H1 (cell line): ENCODE measurements around the gene TUBGCP3. TPM values are rescaled to one million over a fixed set of nuclear protein-coding genes. Genes with fewer than 3 reads are reported as not detected.

Experiments
- CTCF ChIA-PET: fragments of 300-600 bp; sonication (Branson Sonifier 250); formaldehyde crosslinking; loops from one replicate; lab custom pipeline; 2021; ENCODE audit not compliant: partially characterized antibody; lab: Charles Lee
- POLR2A ChIA-PET: fragments of 300-600 bp; sonication (Branson Sonifier 250); formaldehyde crosslinking; loops from one replicate; lab custom pipeline; 2021; ENCODE audit warnings: inconsistent platforms; ENCODE audit not compliant: partially characterized antibody; lab: Charles Lee
- DNase-seq, 2 experiments: peaks; one replicate each; pipeline versions ENCODE4 v3.0.0 to v3.0.0-alpha.2; 2010 to 2022; ENCODE audit warnings: low spot score in 2 of 2, low read depth in 1 of 2, mixed read lengths in 1 of 2
- FAIRE-seq: peaks from 2 replicates; lab custom pipeline; 2011; peaks lifted over from hg19 to GRCh38; lab: Jason Lieb, UNC
- H2AFZ ChIP-seq: 2 replicates; pipeline ENCODE4 v1.8.1; 2012; ENCODE audit warnings: low read length, inconsistent platforms
- H2AK5ac ChIP-seq: 2 replicates; pipeline ENCODE4 v1.6.1; 2013; ENCODE audit warnings: low read depth, low read length
- H2BK120ac ChIP-seq: replicated peaks from 2 replicates; pipeline ENCODE3; 2013; ENCODE audit warnings: low read depth, low read length, inconsistent platforms
- H2BK12ac ChIP-seq: 2 replicates; pipeline ENCODE4 v1.6.1; 2013; ENCODE audit warnings: low read depth, low read length
- H2BK15ac ChIP-seq: 2 replicates; pipeline ENCODE4 v1.6.1; 2013; ENCODE audit warnings: low read length
- H2BK20ac ChIP-seq: 2 replicates; pipeline ENCODE4 v1.6.1; 2013; ENCODE audit warnings: low read length
- H2BK5ac ChIP-seq: 2 replicates; pipeline ENCODE4 v1.6.1; 2013; ENCODE audit warnings: low read depth, low read length
- H3K14ac ChIP-seq: 2 replicates; pipeline ENCODE4 v1.6.1; 2013; ENCODE audit warnings: inconsistent platforms; ENCODE audit not compliant: insufficient read length
- H3K18ac ChIP-seq: 2 replicates; pipeline ENCODE4 v1.6.1; 2013; ENCODE audit warnings: low read length; ENCODE audit errors: extremely low read depth
- H3K23ac ChIP-seq: 2 replicates; pipeline ENCODE4 v1.6.1; 2013; ENCODE audit warnings: inconsistent platforms; ENCODE audit not compliant: insufficient read length
- H3K23me2 ChIP-seq: 2 replicates; pipeline ENCODE4 v1.6.1; 2013; ENCODE audit warnings: low read depth, low read length
- H3K27ac ChIP-seq: 2 replicates; pipeline ENCODE4 v1.6.1; 2011; ENCODE audit warnings: low read depth, low read length, inconsistent platforms
- H3K27me3 ChIP-seq, 4 experiments: replicated peaks in 1 of 4; 1 replicate in 1 of 4; 2 replicates in 3 of 4; pipeline versions ENCODE4 v1.6.1 to v1.8.1; 2011 to 2013; ENCODE audit warnings: low read length in 3 of 4, mild to moderate bottlenecking in 3 of 4, inconsistent platforms in 2 of 4, mixed read lengths in 2 of 4, moderate library complexity in 1 of 4; ENCODE audit not compliant: control insufficient read depth in 3 of 4, insufficient read depth in 3 of 4; ENCODE audit errors: extremely low read depth in 1 of 4
- H3K36me3 ChIP-seq, 4 experiments: 2 replicates each; pipeline versions ENCODE4 v1.6.1 to v1.8.1; 2011 to 2013; ENCODE audit warnings: mild to moderate bottlenecking in 4 of 4, low read length in 3 of 4, moderate library complexity in 2 of 4, control low read depth in 1 of 4, inconsistent platforms in 1 of 4; ENCODE audit not compliant: insufficient read depth in 4 of 4, control insufficient read depth in 2 of 4
- H3K4ac ChIP-seq: replicated peaks from 2 replicates; pipeline ENCODE3; 2013; ENCODE audit warnings: low read length, low read depth, mixed read lengths, inconsistent platforms; ENCODE audit not compliant: insufficient read length
- H3K4me1 ChIP-seq, 4 experiments: replicated peaks in 1 of 4; 1 replicate in 1 of 4; 2 replicates in 3 of 4; pipeline versions ENCODE4 v1.6.1 to v1.8.1; 2011 to 2013; ENCODE audit warnings: low read length in 3 of 4, inconsistent platforms in 2 of 4, mixed read lengths in 1 of 4; ENCODE audit not compliant: insufficient read depth in 4 of 4, control insufficient read depth in 3 of 4
- H3K4me2 ChIP-seq, 2 experiments: 2 replicates each; pipeline versions ENCODE4 v1.6.1 to v1.8.1; 2011 to 2013; ENCODE audit warnings: low read depth in 2 of 2, low read length in 2 of 2, control low read depth in 1 of 2, inconsistent platforms in 1 of 2, mild to moderate bottlenecking in 1 of 2; ENCODE audit not compliant: insufficient read depth in 1 of 2
- H3K4me3 ChIP-seq, 4 experiments: fragments of 200-600, 300-600 bp in 1 of 4; sonication (generic), shearing (Covaris generic), sonication (Bioruptor Twin) in 1 of 4; 2 replicates each; pipeline versions ENCODE4 v1.5.1 to v1.8.1; 2011 to 2016; ENCODE audit warnings: low read length in 4 of 4, low read depth in 3 of 4, control low read depth in 2 of 4, inconsistent platforms in 2 of 4, mild to moderate bottlenecking in 2 of 4, mixed read lengths in 1 of 4, moderate library complexity in 1 of 4; ENCODE audit not compliant: insufficient read depth in 2 of 4; ENCODE audit errors: extremely low read depth in 1 of 4
- H3K56ac ChIP-seq: replicated peaks from 2 replicates; pipeline ENCODE3; 2013; ENCODE audit warnings: low read depth, mild to moderate bottlenecking, mixed read lengths, low read length, inconsistent platforms; ENCODE audit not compliant: insufficient read length
- H3K79me1 ChIP-seq: 2 replicates; pipeline ENCODE4 v1.6.1; 2013; ENCODE audit warnings: low read depth, low read length, control low read depth
- H3K79me2 ChIP-seq, 2 experiments: 2 replicates each; pipeline versions ENCODE4 v1.6.1 to v1.8.1; 2012 to 2013; ENCODE audit warnings: low read length in 2 of 2, mild to moderate bottlenecking in 2 of 2, inconsistent platforms in 1 of 2; ENCODE audit not compliant: insufficient read depth in 2 of 2, control insufficient read depth in 1 of 2
- H3K9ac ChIP-seq, 4 experiments: replicated peaks in 1 of 4; 1 replicate in 1 of 4; 2 replicates in 3 of 4; pipeline versions ENCODE4 v1.6.1 to v1.8.1; 2011 to 2013; ENCODE audit warnings: low read depth in 3 of 4, low read length in 3 of 4, control low read depth in 2 of 4, mild to moderate bottlenecking in 2 of 4, moderate library complexity in 2 of 4, inconsistent platforms in 1 of 4; ENCODE audit errors: extremely low read depth in 1 of 4
- H3K9me3 ChIP-seq, 2 experiments: 2 replicates each; pipeline versions ENCODE4 v1.6.1 to v1.8.1; 2012 to 2013; ENCODE audit warnings: mild to moderate bottlenecking in 2 of 2, moderate library complexity in 2 of 2, control low read depth in 1 of 2, inconsistent platforms in 1 of 2, low read depth in 1 of 2, low read length in 1 of 2, mixed read lengths in 1 of 2; ENCODE audit not compliant: insufficient read depth in 2 of 2
- H4K20me1 ChIP-seq, 2 experiments: replicated peaks in 1 of 2; 2 replicates each; pipeline versions ENCODE3 to v1.8.1; 2011 to 2013; ENCODE audit warnings: inconsistent platforms in 2 of 2, low read length in 2 of 2, mild to moderate bottlenecking in 1 of 2; ENCODE audit not compliant: insufficient read depth in 2 of 2, control insufficient read depth in 1 of 2
- H4K5ac ChIP-seq: 2 replicates; pipeline ENCODE4 v1.6.1; 2013; ENCODE audit warnings: low read length, low read depth, mixed read lengths, inconsistent platforms; ENCODE audit not compliant: insufficient read length
- H4K8ac ChIP-seq: 2 replicates; pipeline ENCODE4 v1.8.0; 2013; ENCODE audit warnings: mild to moderate bottlenecking, moderate library complexity, low read length, inconsistent platforms; ENCODE audit not compliant: insufficient read depth; ENCODE audit errors: extremely low read depth
- H4K91ac ChIP-seq: replicated peaks from 2 replicates; pipeline ENCODE3; 2013; ENCODE audit warnings: low read length, mixed read lengths, inconsistent platforms; ENCODE audit not compliant: insufficient read length
- ASH2L ChIP-seq: fragments of 200-600, 300-600 bp; sonication (generic); IDR thresholded peaks from one replicate; pipeline ENCODE4 v1.7.1; 2017; ENCODE audit warnings: low read length
- CEBPB ChIP-seq: IDR thresholded peaks from 2 replicates; pipeline ENCODE4 v1.6.1; 2012; ENCODE audit warnings: low read depth, low read length
- JUN ChIP-seq: IDR thresholded peaks from 2 replicates; pipeline ENCODE4 v1.6.1; 2011; ENCODE audit warnings: low read depth, mild to moderate bottlenecking, improper control_type of control experiment, low read length
- MAFK ChIP-seq: IDR thresholded peaks from 2 replicates; pipeline ENCODE4 v1.6.1; 2012; ENCODE audit warnings: low read depth, mild to moderate bottlenecking, improper control_type of control experiment, low read length
- RAD21 ChIP-seq, 2 experiments: IDR thresholded peaks in 1 of 2; conservative IDR thresholded peaks in 1 of 2; 2 replicates each; pipeline ENCODE4 v1.6.1; 2011; ENCODE audit warnings: low read depth in 2 of 2, low read length in 2 of 2, improper control_type of control experiment in 1 of 2, inconsistent platforms in 1 of 2, mild to moderate bottlenecking in 1 of 2, moderate library complexity in 1 of 2
- TBP ChIP-seq: IDR thresholded peaks from 2 replicates; pipeline ENCODE4 v1.6.1; 2011; ENCODE audit warnings: low read depth, low read length, improper control_type of control experiment
- TCF12 ChIP-seq: IDR thresholded peaks from 2 replicates; pipeline ENCODE4 v1.6.1; 2011; ENCODE audit warnings: low read depth, mild to moderate bottlenecking, low read length
- YY1 ChIP-seq: IDR thresholded peaks from 2 replicates; pipeline ENCODE4 v1.6.1; 2011; ENCODE audit warnings: low read depth, mild to moderate bottlenecking, low read length
- WGBS, 2 experiments: shearing (Covaris generic) in 1 of 2; methylation state at CpG; one replicate each; pipeline versions ENCODE4 v1.1.6 to v1.1.7; 2013 to 2015; ENCODE audit warnings: low lambda C conversion rate in 2 of 2, mixed read lengths in 2 of 2, inconsistent platforms in 1 of 2, low coverage in 1 of 2, missing lambda C conversion rate in 1 of 2; ENCODE audit not compliant: insufficient replicate concordance in 2 of 2, insufficient coverage in 1 of 2, insufficient read length in 1 of 2; ENCODE audit errors: extremely low coverage in 1 of 2, missing lambda C conversion rate in 1 of 2; 5-methylcytosine and 5-hydroxymethylcytosine counted together
- polyA plus RNA-seq, 7 experiments: library from polyadenylated mRNA; depleted of rRNA in 3 of 7; stranded (reverse) in 5 of 7; unstranded in 2 of 7; fragments of >200 nt in 5 of 7; fragments of 200-250 nt in 2 of 7; gene quantifications; 1 replicate in 5 of 7; 2 replicates in 1 of 7; 4 replicates in 1 of 7; pipeline versions ENCODE4 v1.2.1 to v1.2.3, GENCODE V29; 2011 to 2013; ENCODE audit warnings: missing spikeins in 2 of 7, mixed read lengths in 2 of 7
- total RNA-seq: library from RNA; stranded (reverse); fragmentation: NEBNext Ultra II Directional; extraction: Animal tissue kit (Norgen Biotek cat#: 25700); gene quantifications from 2 replicates; pipeline ENCODE4 v1.2.1, GENCODE V29; 2021

Gene TUBGCP3
- total and polyA plus RNA-seq, 2 of the 8 experiments (the other 6 are each of a cell fraction or from before 2014, with no cell fraction given) = 27.0 to 31.7 TPM

GRCh38 chr13:112457485-112457884, 130.5 kb downstream of the TUBGCP3 start:
- Histone ChIP-seq H3K9ac (no peak overlapping the region), H4K20me1 (no peaks in the 10 kb centered on the region), H3K23me2 (no peaks in the 10 kb centered on the region), H2BK20ac (no peak overlapping the region), H4K5ac (no peak overlapping the region), H2AFZ (no peak overlapping the region), H3K4me3 (no peak overlapping the region), H3K79me1 (no peaks in the 10 kb centered on the region), H3K79me2 (no peaks in the 10 kb centered on the region), H3K18ac (no peak overlapping the region), H4K8ac (no peak overlapping the region; the same call in 1 of the 2 replicates), H3K36me3 (no peaks in the 10 kb centered on the region), H2BK5ac (no peak overlapping the region), H2BK12ac (no peak overlapping the region), H3K4me2 (no peak overlapping the region), H3K56ac (no peak overlapping the region), H3K23ac (no peak overlapping the region), H3K27ac (no peak overlapping the region), H2AK5ac (no peak overlapping the region), H3K27me3 (no peaks in the 10 kb centered on the region), H2BK120ac (no peak overlapping the region), H2BK15ac (no peak overlapping the region), H3K9me3 (peaks cover 0 to 3% of the 10 kb centered on the region in 2 experiments; a peak in 1 of 4 replicates), H3K4me1 (no peaks in the 10 kb centered on the region), H4K91ac (no peak overlapping the region), H3K4ac (no peak overlapping the region), H3K14ac (no peak overlapping the region)
- WGBS, 2 experiments = 94% methylated on average over 13 of the region's 13 CpGs; no CpG with 5 or more reads in 1 of the 2 experiments
- TF ChIP-seq JUN = no peak
- no peak for TF ChIP-seq TBP
- no peak for TF ChIP-seq ASH2L
- no peak for TF ChIP-seq TCF12
- no peak for TF ChIP-seq YY1
- TF ChIP-seq MAFK = no peak
- no peak for TF ChIP-seq CEBPB
- TF ChIP-seq RAD21 (IDR thresholded peaks at IDR 0.05 in 1 of 2, conservative IDR thresholded peaks at IDR 0.05 in 1 of 2; ENCODE audit: low read depth in 2 of 2, low read length in 2 of 2) = no peak
- peak in 1 of 2 experiments; percentile 35 for DNase-seq
- no peak for FAIRE-seq
- ChIA-PET CTCF (interaction anchor here (0.7 to 0.8 kb wide), 2 partner anchors 13 to 22 kb away, joined by 3 to 4 read pairs; no protein-coding TSS in a partner anchor), POLR2A (no interaction called here)
